Measurements from ENCODE around the gene DACH1.

DNA sequence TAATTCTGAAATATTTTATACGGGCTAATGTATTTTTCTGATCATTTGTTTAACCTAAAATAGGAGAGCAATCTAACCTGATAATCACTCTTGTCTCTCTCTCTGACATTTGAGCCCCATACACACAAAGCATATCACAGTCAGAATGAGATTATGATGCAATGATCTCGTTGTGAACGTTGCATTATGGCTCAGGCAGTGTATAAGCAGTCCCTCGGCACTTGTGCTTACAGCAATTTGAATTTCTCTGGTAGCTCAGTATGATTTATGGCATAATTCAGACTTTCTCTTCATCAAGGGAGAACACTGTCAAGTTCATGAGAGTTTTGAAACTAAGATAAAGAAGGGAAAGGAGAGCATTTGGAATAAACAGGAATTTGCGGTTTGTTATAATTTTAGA is 256.1 kb downstream of the DACH1 start:
- TF ChIP-seq, protein P1, sequence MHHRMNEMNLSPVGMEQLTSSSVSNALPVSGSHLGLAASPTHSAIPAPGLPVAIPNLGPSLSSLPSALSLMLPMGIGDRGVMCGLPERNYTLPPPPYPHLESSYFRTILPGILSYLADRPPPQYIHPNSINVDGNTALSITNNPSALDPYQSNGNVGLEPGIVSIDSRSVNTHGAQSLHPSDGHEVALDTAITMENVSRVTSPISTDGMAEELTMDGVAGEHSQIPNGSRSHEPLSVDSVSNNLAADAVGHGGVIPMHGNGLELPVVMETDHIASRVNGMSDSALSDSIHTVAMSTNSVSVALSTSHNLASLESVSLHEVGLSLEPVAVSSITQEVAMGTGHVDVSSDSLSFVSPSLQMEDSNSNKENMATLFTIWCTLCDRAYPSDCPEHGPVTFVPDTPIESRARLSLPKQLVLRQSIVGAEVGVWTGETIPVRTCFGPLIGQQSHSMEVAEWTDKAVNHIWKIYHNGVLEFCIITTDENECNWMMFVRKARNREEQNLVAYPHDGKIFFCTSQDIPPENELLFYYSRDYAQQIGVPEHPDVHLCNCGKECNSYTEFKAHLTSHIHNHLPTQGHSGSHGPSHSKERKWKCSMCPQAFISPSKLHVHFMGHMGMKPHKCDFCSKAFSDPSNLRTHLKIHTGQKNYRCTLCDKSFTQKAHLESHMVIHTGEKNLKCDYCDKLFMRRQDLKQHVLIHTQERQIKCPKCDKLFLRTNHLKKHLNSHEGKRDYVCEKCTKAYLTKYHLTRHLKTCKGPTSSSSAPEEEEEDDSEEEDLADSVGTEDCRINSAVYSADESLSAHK (tag by site-specific recombination; IDR thresholded peaks at IDR 0.05) = no peak
- TF ChIP-seq, protein P2, sequence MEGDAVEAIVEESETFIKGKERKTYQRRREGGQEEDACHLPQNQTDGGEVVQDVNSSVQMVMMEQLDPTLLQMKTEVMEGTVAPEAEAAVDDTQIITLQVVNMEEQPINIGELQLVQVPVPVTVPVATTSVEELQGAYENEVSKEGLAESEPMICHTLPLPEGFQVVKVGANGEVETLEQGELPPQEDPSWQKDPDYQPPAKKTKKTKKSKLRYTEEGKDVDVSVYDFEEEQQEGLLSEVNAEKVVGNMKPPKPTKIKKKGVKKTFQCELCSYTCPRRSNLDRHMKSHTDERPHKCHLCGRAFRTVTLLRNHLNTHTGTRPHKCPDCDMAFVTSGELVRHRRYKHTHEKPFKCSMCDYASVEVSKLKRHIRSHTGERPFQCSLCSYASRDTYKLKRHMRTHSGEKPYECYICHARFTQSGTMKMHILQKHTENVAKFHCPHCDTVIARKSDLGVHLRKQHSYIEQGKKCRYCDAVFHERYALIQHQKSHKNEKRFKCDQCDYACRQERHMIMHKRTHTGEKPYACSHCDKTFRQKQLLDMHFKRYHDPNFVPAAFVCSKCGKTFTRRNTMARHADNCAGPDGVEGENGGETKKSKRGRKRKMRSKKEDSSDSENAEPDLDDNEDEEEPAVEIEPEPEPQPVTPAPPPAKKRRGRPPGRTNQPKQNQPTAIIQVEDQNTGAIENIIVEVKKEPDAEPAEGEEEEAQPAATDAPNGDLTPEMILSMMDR (tag by site-specific recombination; IDR thresholded peaks at IDR 0.05) = no peak
- TF ChIP-seq, protein P3, sequence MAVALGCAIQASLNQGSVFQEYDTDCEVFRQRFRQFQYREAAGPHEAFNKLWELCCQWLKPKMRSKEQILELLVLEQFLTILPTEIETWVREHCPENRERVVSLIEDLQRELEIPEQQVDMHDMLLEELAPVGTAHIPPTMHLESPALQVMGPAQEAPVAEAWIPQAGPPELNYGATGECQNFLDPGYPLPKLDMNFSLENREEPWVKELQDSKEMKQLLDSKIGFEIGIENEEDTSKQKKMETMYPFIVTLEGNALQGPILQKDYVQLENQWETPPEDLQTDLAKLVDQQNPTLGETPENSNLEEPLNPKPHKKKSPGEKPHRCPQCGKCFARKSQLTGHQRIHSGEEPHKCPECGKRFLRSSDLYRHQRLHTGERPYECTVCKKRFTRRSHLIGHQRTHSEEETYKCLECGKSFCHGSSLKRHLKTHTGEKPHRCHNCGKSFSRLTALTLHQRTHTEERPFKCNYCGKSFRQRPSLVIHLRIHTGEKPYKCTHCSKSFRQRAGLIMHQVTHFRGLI (tag by site-specific recombination; IDR thresholded peaks at IDR 0.05) = no peak
- TF ChIP-seq, protein P4, sequence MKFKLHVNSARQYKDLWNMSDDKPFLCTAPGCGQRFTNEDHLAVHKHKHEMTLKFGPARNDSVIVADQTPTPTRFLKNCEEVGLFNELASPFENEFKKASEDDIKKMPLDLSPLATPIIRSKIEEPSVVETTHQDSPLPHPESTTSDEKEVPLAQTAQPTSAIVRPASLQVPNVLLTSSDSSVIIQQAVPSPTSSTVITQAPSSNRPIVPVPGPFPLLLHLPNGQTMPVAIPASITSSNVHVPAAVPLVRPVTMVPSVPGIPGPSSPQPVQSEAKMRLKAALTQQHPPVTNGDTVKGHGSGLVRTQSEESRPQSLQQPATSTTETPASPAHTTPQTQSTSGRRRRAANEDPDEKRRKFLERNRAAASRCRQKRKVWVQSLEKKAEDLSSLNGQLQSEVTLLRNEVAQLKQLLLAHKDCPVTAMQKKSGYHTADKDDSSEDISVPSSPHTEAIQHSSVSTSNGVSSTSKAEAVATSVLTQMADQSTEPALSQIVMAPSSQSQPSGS (tag by site-specific recombination; IDR thresholded peaks at IDR 0.05; ENCODE audit: low read depth) = no peak
- TF ChIP-seq, protein P5, sequence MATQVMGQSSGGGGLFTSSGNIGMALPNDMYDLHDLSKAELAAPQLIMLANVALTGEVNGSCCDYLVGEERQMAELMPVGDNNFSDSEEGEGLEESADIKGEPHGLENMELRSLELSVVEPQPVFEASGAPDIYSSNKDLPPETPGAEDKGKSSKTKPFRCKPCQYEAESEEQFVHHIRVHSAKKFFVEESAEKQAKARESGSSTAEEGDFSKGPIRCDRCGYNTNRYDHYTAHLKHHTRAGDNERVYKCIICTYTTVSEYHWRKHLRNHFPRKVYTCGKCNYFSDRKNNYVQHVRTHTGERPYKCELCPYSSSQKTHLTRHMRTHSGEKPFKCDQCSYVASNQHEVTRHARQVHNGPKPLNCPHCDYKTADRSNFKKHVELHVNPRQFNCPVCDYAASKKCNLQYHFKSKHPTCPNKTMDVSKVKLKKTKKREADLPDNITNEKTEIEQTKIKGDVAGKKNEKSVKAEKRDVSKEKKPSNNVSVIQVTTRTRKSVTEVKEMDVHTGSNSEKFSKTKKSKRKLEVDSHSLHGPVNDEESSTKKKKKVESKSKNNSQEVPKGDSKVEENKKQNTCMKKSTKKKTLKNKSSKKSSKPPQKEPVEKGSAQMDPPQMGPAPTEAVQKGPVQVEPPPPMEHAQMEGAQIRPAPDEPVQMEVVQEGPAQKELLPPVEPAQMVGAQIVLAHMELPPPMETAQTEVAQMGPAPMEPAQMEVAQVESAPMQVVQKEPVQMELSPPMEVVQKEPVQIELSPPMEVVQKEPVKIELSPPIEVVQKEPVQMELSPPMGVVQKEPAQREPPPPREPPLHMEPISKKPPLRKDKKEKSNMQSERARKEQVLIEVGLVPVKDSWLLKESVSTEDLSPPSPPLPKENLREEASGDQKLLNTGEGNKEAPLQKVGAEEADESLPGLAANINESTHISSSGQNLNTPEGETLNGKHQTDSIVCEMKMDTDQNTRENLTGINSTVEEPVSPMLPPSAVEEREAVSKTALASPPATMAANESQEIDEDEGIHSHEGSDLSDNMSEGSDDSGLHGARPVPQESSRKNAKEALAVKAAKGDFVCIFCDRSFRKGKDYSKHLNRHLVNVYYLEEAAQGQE (tag by site-specific recombination; IDR thresholded peaks at IDR 0.05) = no peak
- no peak for TF ChIP-seq ZFP41 (tag by site-specific recombination; IDR thresholded peaks at IDR 0.05; ENCODE audit: borderline replicate concordance)
- no peak for TF ChIP-seq ZNF571 (tag by site-specific recombination; IDR thresholded peaks at IDR 0.05)
